SU-DHL-6 (cell line): ENCODE measurements around the gene AXDND1.

Experiments
- EZH2phosphoT487 ChIP-seq: fragments of 200-600 bp; sonication (generic), shearing (Covaris generic); conservative IDR thresholded peaks from 2 replicates; pipeline ENCODE4 v1.6.1; 2018; ENCODE audit warnings: mild to moderate bottlenecking, antibody characterized with exemption, low read length, moderate library complexity, mixed read lengths
- TF ChIP-seq, protein P1 (sequence below): fragments of 200-600 bp; sonication (generic); IDR thresholded peaks from one replicate; pipeline ENCODE4 v1.5.1; 2017; ENCODE audit warnings: antibody characterized with exemption, mild to moderate bottlenecking, low read length, moderate library complexity; ENCODE audit not compliant: insufficient read depth, poor library complexity, severe bottlenecking

GRCh38 chr1:179601093-179601492, 235.3 kb downstream of the AXDND1 start:
- TF ChIP-seq, protein P1, sequence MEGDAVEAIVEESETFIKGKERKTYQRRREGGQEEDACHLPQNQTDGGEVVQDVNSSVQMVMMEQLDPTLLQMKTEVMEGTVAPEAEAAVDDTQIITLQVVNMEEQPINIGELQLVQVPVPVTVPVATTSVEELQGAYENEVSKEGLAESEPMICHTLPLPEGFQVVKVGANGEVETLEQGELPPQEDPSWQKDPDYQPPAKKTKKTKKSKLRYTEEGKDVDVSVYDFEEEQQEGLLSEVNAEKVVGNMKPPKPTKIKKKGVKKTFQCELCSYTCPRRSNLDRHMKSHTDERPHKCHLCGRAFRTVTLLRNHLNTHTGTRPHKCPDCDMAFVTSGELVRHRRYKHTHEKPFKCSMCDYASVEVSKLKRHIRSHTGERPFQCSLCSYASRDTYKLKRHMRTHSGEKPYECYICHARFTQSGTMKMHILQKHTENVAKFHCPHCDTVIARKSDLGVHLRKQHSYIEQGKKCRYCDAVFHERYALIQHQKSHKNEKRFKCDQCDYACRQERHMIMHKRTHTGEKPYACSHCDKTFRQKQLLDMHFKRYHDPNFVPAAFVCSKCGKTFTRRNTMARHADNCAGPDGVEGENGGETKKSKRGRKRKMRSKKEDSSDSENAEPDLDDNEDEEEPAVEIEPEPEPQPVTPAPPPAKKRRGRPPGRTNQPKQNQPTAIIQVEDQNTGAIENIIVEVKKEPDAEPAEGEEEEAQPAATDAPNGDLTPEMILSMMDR, result no peak
- no peak for TF ChIP-seq EZH2phosphoT487
